OCI-LY7 (cell line): Measurements from ENCODE around the gene EP400.

ENCODE experiments used
- EZH2phosphoT487 ChIP-seq: fragments of 200-600 bp; sonication (generic); IDR thresholded peaks from 2 replicates; pipeline ENCODE4 v1.6.1; 2018; ENCODE audit warnings: low read depth, borderline replicate concordance, mild to moderate bottlenecking, mixed run types, antibody characterized with exemption, low read length, moderate library complexity, mixed read lengths
- TF ChIP-seq, protein P1 (sequence below): fragments of 200-600 bp; sonication (generic); conservative IDR thresholded peaks from 2 replicates; pipeline ENCODE4 v1.5.1; 2014; ENCODE audit warnings: mild to moderate bottlenecking, antibody characterized with exemption, low read length, moderate library complexity, mixed read lengths

DNA sequence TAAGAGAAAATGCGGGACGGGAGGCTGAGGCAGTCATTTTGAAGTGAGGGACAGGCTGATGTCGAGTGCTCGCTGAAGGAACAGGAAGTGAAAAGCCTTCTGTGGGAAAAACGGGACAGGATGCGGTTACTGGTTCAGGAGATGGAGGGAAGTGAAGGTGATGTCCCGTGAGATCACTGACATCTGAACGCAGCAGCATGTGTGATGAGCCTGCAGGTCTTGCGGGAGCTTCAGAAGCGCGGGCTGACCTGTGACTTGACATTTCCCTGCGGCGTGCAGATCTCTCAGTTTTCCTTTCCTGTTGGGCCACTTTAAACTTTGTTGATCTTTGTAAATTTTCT lies 116.6 kb downstream of the EP400 start:
- TF ChIP-seq, protein P1, sequence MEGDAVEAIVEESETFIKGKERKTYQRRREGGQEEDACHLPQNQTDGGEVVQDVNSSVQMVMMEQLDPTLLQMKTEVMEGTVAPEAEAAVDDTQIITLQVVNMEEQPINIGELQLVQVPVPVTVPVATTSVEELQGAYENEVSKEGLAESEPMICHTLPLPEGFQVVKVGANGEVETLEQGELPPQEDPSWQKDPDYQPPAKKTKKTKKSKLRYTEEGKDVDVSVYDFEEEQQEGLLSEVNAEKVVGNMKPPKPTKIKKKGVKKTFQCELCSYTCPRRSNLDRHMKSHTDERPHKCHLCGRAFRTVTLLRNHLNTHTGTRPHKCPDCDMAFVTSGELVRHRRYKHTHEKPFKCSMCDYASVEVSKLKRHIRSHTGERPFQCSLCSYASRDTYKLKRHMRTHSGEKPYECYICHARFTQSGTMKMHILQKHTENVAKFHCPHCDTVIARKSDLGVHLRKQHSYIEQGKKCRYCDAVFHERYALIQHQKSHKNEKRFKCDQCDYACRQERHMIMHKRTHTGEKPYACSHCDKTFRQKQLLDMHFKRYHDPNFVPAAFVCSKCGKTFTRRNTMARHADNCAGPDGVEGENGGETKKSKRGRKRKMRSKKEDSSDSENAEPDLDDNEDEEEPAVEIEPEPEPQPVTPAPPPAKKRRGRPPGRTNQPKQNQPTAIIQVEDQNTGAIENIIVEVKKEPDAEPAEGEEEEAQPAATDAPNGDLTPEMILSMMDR: no peak
- TF ChIP-seq EZH2phosphoT487: no peak
